ENCODE measurements around the gene SRSF7.
"Not testable (repeated sequence)": the region's sequence is repeated elsewhere in the genome, so short reads cannot be mapped to it uniquely, and the experiment has no call there.

SRSF7 gene

DNA sequence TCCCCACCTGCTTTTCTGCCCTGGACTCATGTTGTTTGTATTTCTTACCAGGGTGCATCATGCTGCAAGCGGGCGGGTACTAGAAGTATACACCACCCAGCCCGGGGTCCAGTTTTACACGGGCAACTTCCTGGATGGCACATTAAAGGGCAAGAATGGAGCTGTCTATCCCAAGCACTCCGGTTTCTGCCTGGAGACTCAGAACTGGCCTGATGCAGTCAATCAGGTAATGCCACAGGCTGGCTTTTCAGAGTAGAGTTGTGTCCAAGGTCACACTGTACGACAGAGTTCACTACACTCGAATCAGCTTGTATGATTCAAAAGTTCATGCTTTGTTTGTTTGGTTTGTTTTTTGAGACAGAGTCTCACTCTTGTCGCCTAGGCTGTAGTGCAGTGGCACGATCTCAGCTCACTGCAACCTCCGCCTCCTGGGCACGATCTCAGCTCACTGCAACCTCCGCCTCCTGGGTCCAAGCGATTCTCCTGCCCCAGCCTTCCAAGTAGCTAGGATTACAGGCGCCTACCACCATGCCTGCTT is 19.4 kb downstream of the SRSF7 start:
- DNase-seq (ENCODE audit: low read depth) = no peak

DNA sequence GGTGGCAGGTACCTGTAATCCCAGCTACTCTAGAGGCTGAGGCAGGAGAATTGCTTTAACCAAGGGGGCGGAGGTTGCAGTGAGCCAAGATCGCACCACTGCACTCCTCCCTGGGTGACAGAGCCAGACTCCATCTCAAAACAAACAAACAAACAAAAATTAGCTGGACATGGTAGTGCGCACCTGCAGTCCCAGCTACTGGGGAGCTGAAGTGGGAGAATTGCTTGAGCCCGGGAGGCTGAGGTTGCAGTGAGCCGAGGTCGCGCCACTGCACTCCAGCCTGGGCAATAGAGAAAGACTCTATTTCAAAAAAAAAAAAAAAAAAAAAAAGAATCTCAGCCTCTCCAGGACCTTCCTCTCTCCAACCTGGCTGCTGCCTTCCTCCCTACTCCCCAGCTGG is 20.1 kb downstream of the SRSF7 start:
- no peak for DNase-seq (ENCODE audit: low read depth)

GRCh38 chr2:38728694-38729093 is 22.5 kb downstream of the SRSF7 start:
- DNase-seq (ENCODE audit: low read depth) = no peak

DNA sequence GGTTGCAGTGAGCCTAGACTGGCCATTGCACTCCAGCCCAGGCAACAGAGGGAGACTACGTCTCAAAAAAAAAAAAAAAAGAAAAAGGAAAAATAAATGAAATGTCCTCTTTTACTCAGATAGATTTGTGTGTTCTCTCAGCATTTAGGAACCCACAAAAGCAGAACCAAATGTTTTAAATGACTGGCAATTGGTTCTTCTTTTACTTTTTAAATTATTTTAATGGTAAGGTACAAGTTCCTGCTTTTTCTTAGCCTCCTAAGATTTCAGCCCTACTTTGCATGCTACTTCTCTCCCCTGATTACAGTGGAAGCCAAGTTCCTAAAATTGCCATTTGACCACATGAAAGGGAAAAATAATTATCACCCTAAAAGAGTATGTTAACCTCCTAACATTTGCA is 23.5 kb downstream of the SRSF7 start:
- no peak for DNase-seq (ENCODE audit: low read depth)

DNA sequence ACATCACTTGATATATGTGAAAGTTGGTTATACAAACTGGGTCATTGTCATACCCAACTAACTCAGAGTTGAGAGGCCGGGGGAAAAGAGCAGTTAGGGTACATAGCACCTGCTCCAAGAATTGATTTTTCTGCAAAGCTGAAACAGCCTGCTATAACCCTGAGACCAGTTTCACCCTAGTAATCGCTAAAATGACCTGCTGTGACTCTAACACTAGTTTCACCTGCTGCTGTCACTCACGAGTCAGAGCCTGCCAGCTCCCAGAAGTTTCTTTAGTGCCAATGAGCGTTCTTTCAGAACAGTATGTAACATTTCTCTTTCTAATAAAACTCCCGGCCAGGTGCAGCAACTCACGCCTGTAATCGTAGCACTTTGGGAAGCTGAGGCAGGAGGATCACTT is 28.0 kb downstream of the SRSF7 start:
- DNase-seq (ENCODE audit: low read depth) = peak; percentile 15

DNA sequence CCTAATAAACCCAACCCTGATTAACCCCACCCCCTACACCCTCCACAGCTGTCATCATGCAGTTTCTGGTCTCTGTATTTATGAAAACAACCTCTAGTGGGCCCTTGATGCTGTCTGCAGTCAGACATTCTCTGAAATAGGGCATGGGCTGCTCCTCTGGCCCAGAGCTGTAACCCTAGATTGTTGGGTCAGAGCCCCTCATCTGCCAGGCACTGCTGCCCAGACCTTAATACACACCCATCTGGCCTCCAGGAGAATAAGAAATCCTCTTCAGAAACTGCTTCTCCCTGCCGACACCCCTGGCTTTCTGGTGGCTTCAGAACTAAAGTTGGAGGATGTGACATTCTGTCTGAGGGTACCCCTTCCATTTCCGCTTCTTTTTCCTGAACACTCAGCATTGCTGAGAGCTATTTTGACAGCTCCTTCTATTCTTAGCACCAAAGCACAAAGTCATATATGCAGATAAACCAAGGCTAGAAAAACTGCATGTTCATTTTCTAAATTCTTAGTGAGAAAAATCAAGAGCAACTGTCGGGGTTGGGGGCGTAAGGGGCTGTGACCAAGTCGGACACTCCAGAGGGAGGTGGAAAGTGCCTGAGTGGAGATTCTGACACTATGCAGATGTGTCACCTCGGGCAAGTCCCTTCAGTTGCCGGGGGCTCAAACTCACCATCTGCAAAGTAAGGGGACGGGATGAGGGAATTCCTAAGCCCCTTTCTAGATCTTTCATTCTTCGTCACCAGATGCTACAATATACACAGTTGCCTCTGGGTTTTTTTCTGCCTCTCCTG is 28.7 kb downstream of the SRSF7 start:
- peak; percentile 50 for DNase-seq (ENCODE audit: low read depth)

- DNase-seq (ENCODE audit: low read depth) = no peak
Measured at GRCh38 chr2:38720613-38721241, 30.4 kb downstream of the SRSF7 start.

DNA sequence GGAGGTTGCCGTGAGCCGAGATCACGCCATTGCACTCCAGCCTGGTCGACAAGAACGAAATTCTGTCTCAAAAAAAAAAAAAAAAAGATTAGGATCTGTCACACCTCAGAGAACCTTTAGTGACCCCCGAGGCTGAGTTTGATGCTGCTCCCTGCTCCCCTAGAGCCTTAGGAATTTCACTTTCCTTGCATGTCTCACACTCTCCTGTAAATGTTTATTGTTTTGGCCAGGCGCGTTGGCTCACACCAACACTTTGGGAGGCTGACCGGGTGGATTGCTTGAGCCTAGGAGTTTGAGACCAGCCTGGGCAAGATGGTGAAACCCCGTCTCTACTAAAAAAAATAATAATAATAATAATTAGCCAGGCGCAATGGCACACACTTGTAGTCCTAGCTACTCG is 31.5 kb downstream of the SRSF7 start:
- DNase-seq (ENCODE audit: low read depth) = no peak

DNA sequence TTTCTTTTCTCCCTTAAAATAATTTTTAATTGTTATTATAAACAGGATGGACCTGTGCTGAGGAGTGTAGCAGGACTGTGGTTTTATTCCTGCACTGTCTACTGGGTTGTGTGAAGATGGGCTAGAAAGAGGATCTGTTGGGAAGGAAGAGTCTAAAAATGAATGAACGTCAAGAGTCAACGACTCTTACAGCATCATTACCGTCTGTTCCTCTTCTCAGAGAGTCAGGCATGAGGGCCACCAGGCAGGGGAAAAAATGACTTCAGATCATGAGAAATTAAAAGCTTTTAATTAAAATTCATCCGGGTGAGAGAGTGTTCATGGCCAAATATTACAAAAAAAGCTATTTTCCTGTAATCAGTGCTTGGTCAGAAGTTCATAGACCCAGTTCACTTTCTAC is 32.6 kb downstream of the SRSF7 start:
- no peak for DNase-seq (ENCODE audit: low read depth)

GRCh38 chr2:38716185-38716584 is 35.0 kb downstream of the SRSF7 start:
- no peak for DNase-seq (ENCODE audit: low read depth)

DNA sequence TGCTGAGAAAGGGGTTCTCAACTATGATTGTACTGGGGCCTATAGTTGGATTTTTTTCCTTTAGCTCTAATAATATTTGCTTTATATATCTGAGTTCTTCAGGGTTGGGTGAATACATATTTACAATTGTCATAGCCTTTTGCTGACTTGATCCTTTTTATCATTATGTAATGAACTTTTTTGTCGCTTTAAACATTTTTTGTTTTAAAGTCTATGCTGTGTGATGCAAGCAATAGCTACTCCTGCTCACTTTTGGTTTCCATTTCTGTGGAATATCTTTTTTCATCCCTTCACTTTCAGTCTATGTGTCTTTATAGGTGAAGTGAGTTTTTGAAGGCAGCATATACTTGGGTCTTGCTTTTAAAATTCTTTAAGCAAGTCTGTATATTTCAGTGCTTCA is 36.2 kb downstream of the SRSF7 start:
- DNase-seq (ENCODE audit: low read depth) = not testable (repeated sequence)

DNA sequence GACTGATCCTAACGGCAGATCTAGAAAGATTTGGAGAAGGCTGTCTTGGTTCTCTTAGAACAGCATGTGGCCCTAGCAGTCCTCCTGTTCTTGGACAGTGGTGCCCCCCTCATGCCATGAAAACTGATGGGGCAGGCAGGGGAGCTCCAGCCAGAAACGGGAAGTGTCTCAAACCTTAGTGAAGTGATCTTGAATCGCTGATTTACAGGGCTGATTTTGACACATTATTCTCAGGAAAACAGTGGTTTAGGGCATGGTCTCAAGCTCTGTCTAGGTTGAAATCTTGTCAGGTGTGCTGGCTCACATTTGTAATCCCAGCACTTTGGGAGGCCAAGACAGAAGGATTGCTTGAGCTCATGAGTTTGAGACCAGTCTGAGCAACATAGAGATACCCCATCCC is 37.8 kb downstream of the SRSF7 start:
- no peak for DNase-seq (ENCODE audit: low read depth)

DNA sequence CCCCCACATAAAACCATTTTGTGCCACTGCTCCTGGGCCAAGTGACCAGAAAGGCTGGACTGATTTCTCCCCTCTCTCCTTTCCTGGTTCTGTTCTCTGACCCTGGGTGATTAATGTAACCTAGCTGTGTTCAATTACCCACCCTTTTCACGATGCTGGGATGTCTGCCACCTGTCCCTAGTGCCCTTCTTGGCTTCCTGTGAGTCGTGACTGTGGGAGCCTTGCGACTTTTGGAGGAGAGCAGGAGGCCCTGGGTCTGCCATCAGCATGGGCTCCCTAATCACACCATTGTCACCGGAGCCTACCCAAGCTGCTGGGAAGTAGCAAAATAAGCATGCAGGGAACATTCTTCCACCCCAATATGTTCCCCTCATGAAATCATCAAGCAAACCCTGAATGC is 38.3 kb downstream of the SRSF7 start:
- no peak for DNase-seq (ENCODE audit: low read depth)

- no peak for DNase-seq (ENCODE audit: low read depth)
Measured at GRCh38 chr2:38712413-38712812, 38.7 kb downstream of the SRSF7 start.

DNA sequence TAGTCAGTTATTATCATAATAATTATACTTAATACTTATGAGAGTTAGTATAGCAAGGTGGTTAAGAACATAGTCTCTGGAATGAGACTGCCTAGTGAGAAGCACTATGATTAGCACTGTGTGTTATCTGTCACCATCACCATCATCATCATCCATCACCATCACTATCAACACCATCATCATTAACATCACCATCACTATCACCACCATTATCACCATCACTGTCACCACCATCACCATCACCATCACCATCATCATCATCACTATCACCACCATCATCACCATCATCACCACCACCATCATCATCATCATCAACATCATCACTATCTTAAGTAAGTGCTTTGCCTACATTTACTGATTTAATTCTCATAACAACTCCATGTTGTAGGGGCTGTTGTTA is 39.6 kb downstream of the SRSF7 start:
- DNase-seq (ENCODE audit: low read depth) = no peak

DNA sequence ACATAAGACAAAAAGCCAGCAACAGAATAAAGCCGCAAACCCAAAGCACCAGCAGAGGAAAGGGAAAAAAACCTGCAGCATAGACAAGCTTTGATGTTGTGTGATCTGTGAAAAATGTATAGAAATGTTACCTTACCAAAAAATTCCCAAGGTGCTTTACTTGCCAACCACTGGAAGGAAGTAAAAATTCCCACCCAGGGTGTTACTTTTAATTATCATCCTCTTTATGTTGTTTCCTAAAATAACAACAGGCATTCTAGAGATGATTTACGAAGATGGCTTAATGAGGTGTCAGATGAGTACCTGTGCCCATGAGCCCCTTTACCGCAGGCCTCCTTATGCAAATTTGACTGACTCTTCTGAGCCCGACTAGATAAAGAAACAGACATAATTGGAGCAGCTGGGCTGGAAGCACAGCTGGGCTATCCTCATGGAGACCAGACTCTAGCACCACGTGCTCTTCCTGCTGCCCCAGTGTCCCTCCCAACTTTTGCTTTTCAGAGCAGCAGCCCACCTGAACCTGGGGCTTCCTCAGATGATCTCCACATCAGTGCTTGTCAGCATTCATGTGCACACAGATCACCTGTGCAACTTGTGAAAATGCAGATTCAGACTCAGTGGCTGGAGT is 41.5 kb downstream of the SRSF7 start:
- DNase-seq (ENCODE audit: low read depth) = peak; percentile 12

GRCh38 chr2:38708900-38709566 is 42.1 kb downstream of the SRSF7 start:
- DNase-seq (ENCODE audit: low read depth) = no peak

DNA sequence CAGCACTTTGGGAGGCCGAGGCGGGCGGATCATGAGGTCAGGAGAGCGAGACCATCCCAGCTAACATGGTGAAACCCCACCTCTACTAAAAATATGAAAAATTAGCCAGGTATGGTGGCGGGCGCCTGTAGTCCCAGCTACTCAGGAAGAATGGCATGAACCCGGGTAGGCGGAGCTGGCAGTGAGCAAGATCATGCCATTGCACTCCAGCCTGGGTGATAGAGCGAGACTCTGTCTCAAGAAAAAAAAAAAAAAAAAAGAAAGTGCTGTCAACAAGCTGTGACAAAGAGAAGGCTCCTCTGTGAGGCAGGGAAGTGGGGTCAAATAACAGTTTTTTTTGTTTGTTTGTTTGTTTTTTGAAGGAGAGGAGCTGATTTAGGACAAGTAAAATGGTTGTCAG is 42.7 kb downstream of the SRSF7 start:
- not testable (repeated sequence) for DNase-seq (ENCODE audit: low read depth)

GRCh38 chr2:38706846-38707345 is 44.3 kb downstream of the SRSF7 start:
- no peak for DNase-seq (ENCODE audit: low read depth)

- no peak for DNase-seq (ENCODE audit: low read depth)
Measured at GRCh38 chr2:38704664-38705063, 46.5 kb downstream of the SRSF7 start.

- not testable (repeated sequence) for DNase-seq (ENCODE audit: low read depth)
Measured at GRCh38 chr2:38703336-38703735, 47.8 kb downstream of the SRSF7 start.

- DNase-seq (ENCODE audit: low read depth) = no peak
Measured at GRCh38 chr2:38702413-38702812, 48.7 kb downstream of the SRSF7 start.

Measured in activated T-cell treated with anti-CD3 and anti-CD28 coated beads for 48 hours (primary cell).